Measurements from ENCODE around the gene CERKL. TPM values are rescaled to one million over a fixed set of nuclear protein-coding genes. Genes with fewer than 3 reads are reported as not detected.
A peak's percentile ranks its signal among the peaks of the same experiment; 100 is the strongest.

CERKL gene
- total RNA-seq, 1 experiment from 2014 or later, result 0.24 TPM

DNA sequence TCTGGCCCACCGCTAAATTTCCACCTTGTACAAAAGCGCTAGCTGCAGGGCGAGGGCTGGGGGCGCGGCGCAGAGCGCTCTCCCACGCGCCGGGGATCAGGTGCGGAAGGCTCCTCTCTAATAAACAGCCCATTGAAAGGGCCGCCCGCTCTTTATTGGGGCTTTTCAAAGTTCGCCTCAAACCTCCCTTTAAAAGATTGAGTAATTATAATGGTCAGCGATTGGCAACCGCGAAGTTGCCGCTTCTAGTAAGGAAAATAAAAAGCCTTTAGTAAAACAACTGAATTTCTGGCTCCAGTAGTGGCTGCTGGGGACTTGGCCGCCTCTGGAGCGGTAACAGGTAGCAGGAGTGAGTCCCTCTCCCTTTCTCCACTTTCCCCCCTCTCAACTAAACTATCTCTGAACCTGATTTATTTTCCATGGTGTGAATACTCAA is 22.7 kb upstream of the CERKL start:
- Mint-ChIP-seq H3K27ac (no peak overlapping the region), H3K9me3 (no peaks in the 10 kb centered on the region), H3K27me3 (ENCODE audit: low read depth) (peaks cover 96% of the 10 kb centered on the region), H3K4me3 (peak overlapping the region; percentile 77), H3K4me1 (peaks cover 57% of the 10 kb centered on the region), H3K36me3 (no peaks in the 10 kb centered on the region)
- ATAC-seq (no peak), DNase-seq (ENCODE audit: low spot score) (peak; percentile 14)
- ChIA-PET POLR2A (no interaction called here), CTCF (no interaction called here)
- TF ChIP-seq NR1H2 (CRISPR knock-in tag; IDR thresholded peaks at IDR 0.05) (no peak), NFE2L1 (CRISPR knock-in tag; IDR thresholded peaks at IDR 0.05) (no peak), RORB (CRISPR knock-in tag; IDR thresholded peaks at IDR 0.05) (no peak), ZNF317 (CRISPR knock-in tag; IDR thresholded peaks at IDR 0.05; ENCODE audit: borderline replicate concordance, low read depth) (no peak), MAX (CRISPR knock-in tag; IDR thresholded peaks at IDR 0.05) (no peak), NFATC4 (CRISPR knock-in tag; IDR thresholded peaks at IDR 0.05) (no peak), NR3C1 (CRISPR knock-in tag; conservative IDR thresholded peaks at IDR 0.05; ENCODE audit: low read depth) (no peak), JUN (CRISPR knock-in tag; IDR thresholded peaks at IDR 0.05) (no peak), CREB1 (CRISPR knock-in tag; IDR thresholded peaks at IDR 0.05) (no peak), TEAD1 (CRISPR knock-in tag; IDR thresholded peaks at IDR 0.05) (no peak), E2F1 (CRISPR knock-in tag; IDR thresholded peaks at IDR 0.05) (no peak), KAT7 (CRISPR knock-in tag; IDR thresholded peaks at IDR 0.05; ENCODE audit: borderline replicate concordance) (no peak), JAZF1 (CRISPR knock-in tag; IDR thresholded peaks at IDR 0.05) (no peak), MXD4 (CRISPR knock-in tag; IDR thresholded peaks at IDR 0.05; ENCODE audit: borderline replicate concordance) (no peak), CBFB (CRISPR knock-in tag; IDR thresholded peaks at IDR 0.05; ENCODE audit: low read depth) (no peak), HMGA2 (CRISPR knock-in tag; IDR thresholded peaks at IDR 0.05) (no peak)
- TF ChIP-seq, protein P1, sequence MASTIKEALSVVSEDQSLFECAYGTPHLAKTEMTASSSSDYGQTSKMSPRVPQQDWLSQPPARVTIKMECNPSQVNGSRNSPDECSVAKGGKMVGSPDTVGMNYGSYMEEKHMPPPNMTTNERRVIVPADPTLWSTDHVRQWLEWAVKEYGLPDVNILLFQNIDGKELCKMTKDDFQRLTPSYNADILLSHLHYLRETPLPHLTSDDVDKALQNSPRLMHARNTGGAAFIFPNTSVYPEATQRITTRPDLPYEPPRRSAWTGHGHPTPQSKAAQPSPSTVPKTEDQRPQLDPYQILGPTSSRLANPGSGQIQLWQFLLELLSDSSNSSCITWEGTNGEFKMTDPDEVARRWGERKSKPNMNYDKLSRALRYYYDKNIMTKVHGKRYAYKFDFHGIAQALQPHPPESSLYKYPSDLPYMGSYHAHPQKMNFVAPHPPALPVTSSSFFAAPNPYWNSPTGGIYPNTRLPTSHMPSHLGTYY (CRISPR knock-in tag; IDR thresholded peaks at IDR 0.05), result no peak

- ChIA-PET POLR2A (no interaction called here), CTCF (no interaction called here)
- Mint-ChIP-seq H3K27ac (no peak overlapping the region), H3K36me3 (no peaks in the 10 kb centered on the region), H3K27me3 (ENCODE audit: low read depth) (peaks cover 96% of the 10 kb centered on the region), H3K4me3 (peak overlapping the region; percentile 77), H3K9me3 (no peaks in the 10 kb centered on the region), H3K4me1 (peaks cover 53% of the 10 kb centered on the region)
- DNase-seq (ENCODE audit: low spot score) (no peak), ATAC-seq (no peak)
- TF ChIP-seq AR (CRISPR knock-in tag; IDR thresholded peaks at IDR 0.05) (no peak), ZBTB43 (CRISPR knock-in tag; IDR thresholded peaks at IDR 0.05) (no peak), ZNF423 (CRISPR knock-in tag; IDR thresholded peaks at IDR 0.05) (no peak), ATF1 (CRISPR knock-in tag; IDR thresholded peaks at IDR 0.05) (no peak), TCF7 (CRISPR knock-in tag; IDR thresholded peaks at IDR 0.05; ENCODE audit: low read depth) (no peak), GRHL2 (CRISPR knock-in tag; IDR thresholded peaks at IDR 0.05; ENCODE audit: insufficient replicate concordance, severe bottlenecking) (no peak), JUN (CRISPR knock-in tag; IDR thresholded peaks at IDR 0.05) (no peak)
- TF ChIP-seq, protein P1 (CRISPR knock-in tag; IDR thresholded peaks at IDR 0.05), result no peak
- TF ChIP-seq, protein P2, sequence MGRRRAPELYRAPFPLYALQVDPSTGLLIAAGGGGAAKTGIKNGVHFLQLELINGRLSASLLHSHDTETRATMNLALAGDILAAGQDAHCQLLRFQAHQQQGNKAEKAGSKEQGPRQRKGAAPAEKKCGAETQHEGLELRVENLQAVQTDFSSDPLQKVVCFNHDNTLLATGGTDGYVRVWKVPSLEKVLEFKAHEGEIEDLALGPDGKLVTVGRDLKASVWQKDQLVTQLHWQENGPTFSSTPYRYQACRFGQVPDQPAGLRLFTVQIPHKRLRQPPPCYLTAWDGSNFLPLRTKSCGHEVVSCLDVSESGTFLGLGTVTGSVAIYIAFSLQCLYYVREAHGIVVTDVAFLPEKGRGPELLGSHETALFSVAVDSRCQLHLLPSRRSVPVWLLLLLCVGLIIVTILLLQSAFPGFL (CRISPR knock-in tag; IDR thresholded peaks at IDR 0.05; ENCODE audit: borderline replicate concordance), result no peak
- TF ChIP-seq, protein P3, sequence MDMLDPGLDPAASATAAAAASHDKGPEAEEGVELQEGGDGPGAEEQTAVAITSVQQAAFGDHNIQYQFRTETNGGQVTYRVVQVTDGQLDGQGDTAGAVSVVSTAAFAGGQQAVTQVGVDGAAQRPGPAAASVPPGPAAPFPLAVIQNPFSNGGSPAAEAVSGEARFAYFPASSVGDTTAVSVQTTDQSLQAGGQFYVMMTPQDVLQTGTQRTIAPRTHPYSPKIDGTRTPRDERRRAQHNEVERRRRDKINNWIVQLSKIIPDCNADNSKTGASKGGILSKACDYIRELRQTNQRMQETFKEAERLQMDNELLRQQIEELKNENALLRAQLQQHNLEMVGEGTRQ (CRISPR knock-in tag; IDR thresholded peaks at IDR 0.05), result no peak
Measured at GRCh38 chr2:181678861-181679543, 22.1 kb upstream of the CERKL start.

Data from WTC11 (cell line).